GM18870 (cell line): ENCODE results near the gene SLC2A1.

ENCODE experiments used
- ATAC-seq: cut with Tn5 transposase; IDR thresholded peaks from one replicate; pipeline ENCODE4 v1.9.1; 2021; ENCODE audit warnings: moderate library complexity; ENCODE audit not compliant: unreplicated experiment

Gene SLC2A1

GRCh38 chr1:42958488-42959319 lies at the start of gene SLC2A1:
Gene SLC2A1 (minus strand): TSS chr1:42958868. CDS start chr1:42958651, 217 bp downstream.
- peak; percentile 70 for ATAC-seq

- ATAC-seq = no peak
These were observed 48.9 kb upstream of the SLC2A1 start for GRCh38 chr1:43007377-43008114.

GRCh38 chr1:43005460-43006361 lies 47.0 kb upstream of the SLC2A1 start:
- ATAC-seq = no peak

GRCh38 chr1:43004587-43005459 lies 46.2 kb upstream of the SLC2A1 start:
- no peak for ATAC-seq

GRCh38 chr1:43002766-43003165 lies 44.1 kb upstream of the SLC2A1 start:
- ATAC-seq = no peak

- ATAC-seq = no peak
These were observed 43.4 kb upstream of the SLC2A1 start for GRCh38 chr1:43002116-43002515.

- ATAC-seq = no peak
These were observed 42.8 kb upstream of the SLC2A1 start for GRCh38 chr1:43001434-43001833.

- no peak for ATAC-seq
These were observed 41.6 kb upstream of the SLC2A1 start for GRCh38 chr1:43000271-43000670.

GRCh38 chr1:42999308-42999707 lies 40.6 kb upstream of the SLC2A1 start:
- ATAC-seq = no peak

- no peak for ATAC-seq
These were observed 39.7 kb upstream of the SLC2A1 start for GRCh38 chr1:42998386-42998785.

GRCh38 chr1:42996384-42996970 lies 37.8 kb upstream of the SLC2A1 start:
- no peak for ATAC-seq

- ATAC-seq = no peak
These were observed 35.0 kb upstream of the SLC2A1 start for GRCh38 chr1:42993502-42994136.

- ATAC-seq = no peak
These were observed 33.4 kb upstream of the SLC2A1 start for GRCh38 chr1:42992054-42992571.

GRCh38 chr1:42990757-42991346 lies 32.2 kb upstream of the SLC2A1 start:
- ATAC-seq = no peak

- no peak for ATAC-seq
These were observed 25.0 kb upstream of the SLC2A1 start for GRCh38 chr1:42983693-42984092.

GRCh38 chr1:42983253-42983652 lies 24.6 kb upstream of the SLC2A1 start:
- no peak for ATAC-seq

- no peak for ATAC-seq
These were observed 24.0 kb upstream of the SLC2A1 start for GRCh38 chr1:42982641-42983040.

- no peak for ATAC-seq
These were observed 23.2 kb upstream of the SLC2A1 start for GRCh38 chr1:42981871-42982270.
